ENCODE data around the gene MRPL58.
"Not testable (repeated sequence)": the region's sequence is repeated elsewhere in the genome, so short reads cannot be mapped to it uniquely, and the experiment has no call there.

MRPL58 gene

GRCh38 chr17:74987909-74988711, 24.4 kb upstream of the MRPL58 start:
- FAIRE-seq = no peak

- no peak for FAIRE-seq
These were observed 21.8 kb upstream of the MRPL58 start for GRCh38 chr17:74990581-74991105.

- FAIRE-seq = no peak
These were observed 20.2 kb upstream of the MRPL58 start for GRCh38 chr17:74992223-74992622.

- FAIRE-seq = no peak
These were observed 18.0 kb upstream of the MRPL58 start for GRCh38 chr17:74994440-74994839.

- no peak for FAIRE-seq
These were observed 16.6 kb upstream of the MRPL58 start for GRCh38 chr17:74995847-74996246.

GRCh38 chr17:74998783-74999182, 13.7 kb upstream of the MRPL58 start:
- FAIRE-seq = no peak

GRCh38 chr17:74999523-74999922, 12.9 kb upstream of the MRPL58 start:
- no peak for FAIRE-seq

GRCh38 chr17:75001915-75002843, 10.3 kb upstream of the MRPL58 start:
- no peak for FAIRE-seq

GRCh38 chr17:75003070-75003956, 9.2 kb upstream of the MRPL58 start:
- FAIRE-seq = no peak

- no peak for FAIRE-seq
These were observed 8.5 kb upstream of the MRPL58 start for GRCh38 chr17:75003957-75004355.

- FAIRE-seq = no peak
These were observed 8.1 kb upstream of the MRPL58 start for GRCh38 chr17:75004371-75004770.

GRCh38 chr17:75005291-75005690, 7.2 kb upstream of the MRPL58 start:
- FAIRE-seq = no peak

- FAIRE-seq = not testable (repeated sequence)
These were observed 6.4 kb upstream of the MRPL58 start for GRCh38 chr17:75006084-75006483.

- no peak for FAIRE-seq
These were observed 5.8 kb upstream of the MRPL58 start for GRCh38 chr17:75006653-75007052.

- no peak for FAIRE-seq
These were observed 4.1 kb upstream of the MRPL58 start for GRCh38 chr17:75008373-75008772.

- no peak for FAIRE-seq
These were observed 3.2 kb upstream of the MRPL58 start for GRCh38 chr17:75009139-75009724.

GRCh38 chr17:75010683-75011400, 1.6 kb upstream of the MRPL58 start:
- no peak for FAIRE-seq

- FAIRE-seq = no peak
These were observed 922 bp upstream of the MRPL58 start for GRCh38 chr17:75011401-75012095.

GRCh38 chr17:75012096-75012345, 449 bp upstream of the MRPL58 start:
- FAIRE-seq = no peak

- no peak for FAIRE-seq
These were observed 656 bp downstream of the MRPL58 start for GRCh38 chr17:75013092-75013559.

- no peak for FAIRE-seq
These were observed 6.7 kb downstream of the MRPL58 start for GRCh38 chr17:75019146-75019545.

Data from TTC549 (cell line).